Karpas-422 (cell line): Measurements from ENCODE around the gene MAP7D1. TPM values are rescaled to one million over a fixed set of nuclear protein-coding genes. Genes with fewer than 3 reads are reported as not detected.

Experiments used
- DNase-seq: peaks from one replicate; pipeline ENCODE4 v3.0.0-alpha.2; 2015
- H2AFZ ChIP-seq: fragments of 200-600 bp; sonication (generic); 2 replicates; pipeline ENCODE4 v1.6.1; 2014; ENCODE audit warnings: antibody characterized with exemption, low read length, mixed read lengths
- H3K27ac ChIP-seq: fragments of 200-600 bp; sonication (generic); 2 replicates; pipeline ENCODE4 v1.5.1; 2014; ENCODE audit warnings: mild to moderate bottlenecking, low read length, moderate library complexity
- H3K27me3 ChIP-seq: fragments of 200-600 bp; sonication (generic); 2 replicates; pipeline ENCODE4 v1.6.1; 2014; ENCODE audit warnings: low read length, mixed read lengths
- H3K36me3 ChIP-seq: fragments of 200-600 bp; sonication (generic); 2 replicates; pipeline ENCODE4 v1.6.1; 2014; ENCODE audit warnings: low read length, mixed read lengths; ENCODE audit not compliant: insufficient read depth
- H3K4me1 ChIP-seq: fragments of 200-600 bp; sonication (generic); 2 replicates; pipeline ENCODE4 v1.6.1; 2014; ENCODE audit warnings: mild to moderate bottlenecking, low read length, mixed read lengths
- H3K4me2 ChIP-seq: fragments of 200-600 bp; sonication (generic); 2 replicates; pipeline ENCODE4 v1.6.1; 2014; ENCODE audit warnings: low read length, low read depth, mild to moderate bottlenecking; ENCODE audit not compliant: poor library complexity, severe bottlenecking
- H3K4me3 ChIP-seq: fragments of 200-600 bp; sonication (generic); 2 replicates; pipeline ENCODE4 v1.5.1; 2014; ENCODE audit warnings: mild to moderate bottlenecking, antibody characterized with exemption, low read length, mixed read lengths
- H3K79me2 ChIP-seq: fragments of 200-600 bp; sonication (generic); 2 replicates; pipeline ENCODE4 v1.6.1; 2014; ENCODE audit warnings: mild to moderate bottlenecking, low read length, mixed read lengths
- H3K9ac ChIP-seq: fragments of 200-600 bp; sonication (generic); 2 replicates; pipeline ENCODE4 v1.6.0; 2014; ENCODE audit warnings: low read length
- H3K9me2 ChIP-seq: fragments of 200-600 bp; sonication (generic), shearing (Covaris generic); replicated peaks from 2 replicates; pipeline ENCODE4 v1.6.0; 2014; ENCODE audit warnings: mild to moderate bottlenecking, low read length, moderate library complexity; ENCODE audit not compliant: insufficient read depth
- H3K9me3 ChIP-seq: fragments of 300-700, 200-600 bp; sonication (generic); 2 replicates; pipeline ENCODE4 v1.6.1; 2014; ENCODE audit warnings: low read length, mixed read lengths
- H4K20me1 ChIP-seq: fragments of 200-600 bp; sonication (generic); 2 replicates; pipeline ENCODE4 v1.6.1; 2014; ENCODE audit warnings: mild to moderate bottlenecking, antibody characterized with exemption, low read length, low read depth; ENCODE audit not compliant: insufficient read depth
- total RNA-seq: library from RNA; depleted of rRNA; stranded (reverse); fragments of >200 nt; shearing (Covaris generic); gene quantifications from 2 replicates; pipeline ENCODE4 v1.2.3, GENCODE V29; 2014; ENCODE audit warnings: low replicate concordance

The MAP7D1 gene
- total RNA-seq, 1 experiment from 2014 or later: 24.1 TPM

- Histone ChIP-seq H4K20me1 (no peaks in the 10 kb centered on the region), H3K4me2 (no peak overlapping the region), H3K27me3 (no peaks in the 10 kb centered on the region), H3K4me1 (peaks cover 7% of the 10 kb centered on the region), H2AFZ (no peak overlapping the region), H3K9me3 (no peaks in the 10 kb centered on the region), H3K4me3 (no peak overlapping the region), H3K79me2 (no peaks in the 10 kb centered on the region), H3K9ac (no peak overlapping the region), H3K9me2 (no peaks in the 10 kb centered on the region), H3K27ac (no peak overlapping the region), H3K36me3 (no peaks in the 10 kb centered on the region)
- no peak for DNase-seq
Observed at GRCh38 chr1:36124404-36125128, 31.4 kb upstream of the MAP7D1 start.

DNA sequence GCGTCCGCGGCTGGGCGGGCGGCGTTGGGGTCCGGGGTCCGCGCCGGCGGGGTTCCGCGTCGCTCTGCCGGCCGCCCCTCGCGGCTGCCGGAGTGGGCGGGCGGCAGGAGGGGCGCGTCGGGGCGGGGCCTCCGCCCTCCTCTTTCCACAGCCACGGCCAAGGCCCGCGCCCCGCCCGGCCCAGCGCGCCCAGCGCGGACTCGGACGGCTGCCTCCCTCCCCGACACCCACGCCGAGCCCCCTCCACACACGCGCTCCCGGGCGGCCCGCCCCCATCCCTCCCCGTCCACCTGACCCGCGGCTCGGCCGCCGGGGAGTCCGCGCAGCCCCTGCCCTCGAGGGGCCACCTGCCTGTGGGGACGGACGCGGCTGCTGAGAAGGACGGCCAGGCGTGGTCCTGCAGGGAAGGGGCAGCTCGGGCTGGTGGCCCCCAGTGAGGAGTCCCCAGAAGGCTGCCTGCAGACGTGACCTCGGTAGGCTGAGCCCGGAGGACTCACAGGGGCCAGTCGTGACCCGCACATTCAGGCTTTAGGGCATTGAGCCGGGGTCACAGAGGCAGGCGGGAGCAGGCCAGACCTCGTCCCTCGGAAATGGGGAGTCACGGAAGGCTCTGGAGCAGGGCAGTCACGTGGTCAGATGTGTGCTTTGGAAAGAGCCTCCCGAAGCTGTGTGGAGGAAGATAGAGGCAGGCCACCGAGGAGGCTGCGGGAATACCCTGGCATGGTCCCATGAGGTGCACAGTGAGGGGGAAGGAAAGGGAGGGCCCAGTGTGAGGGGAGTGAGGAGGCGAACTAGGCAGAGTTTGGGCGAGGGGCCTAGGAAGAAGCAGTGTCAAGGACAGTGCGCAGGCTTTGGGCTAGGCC lies 30.6 kb upstream of the MAP7D1 start, which contains the start of gene COL8A2:
TSS of gene COL8A2 (minus strand) at position 94 of the 863 bp plus-strand sequence. CDS start 24,980 bp downstream, outside the sequence.
- Histone ChIP-seq H3K9ac (no peak within 1 kb of the TSS), H3K79me2 (no peaks in the 10 kb centered on the region), H3K4me2 (no peak within 1 kb of the TSS), H3K9me3 (no peaks in the 10 kb centered on the region), H3K27me3 (no peaks in the 10 kb centered on the region), H3K4me3 (no peak within 1 kb of the TSS), H3K9me2 (no peaks in the 10 kb centered on the region), H3K27ac (no peak within 1 kb of the TSS), H4K20me1 (no peaks in the 10 kb centered on the region), H2AFZ (no peak within 1 kb of the TSS), H3K4me1 (peaks cover 7% of the 10 kb centered on the region), H3K36me3 (no peaks in the 10 kb centered on the region)
- DNase-seq: no peak

DNA sequence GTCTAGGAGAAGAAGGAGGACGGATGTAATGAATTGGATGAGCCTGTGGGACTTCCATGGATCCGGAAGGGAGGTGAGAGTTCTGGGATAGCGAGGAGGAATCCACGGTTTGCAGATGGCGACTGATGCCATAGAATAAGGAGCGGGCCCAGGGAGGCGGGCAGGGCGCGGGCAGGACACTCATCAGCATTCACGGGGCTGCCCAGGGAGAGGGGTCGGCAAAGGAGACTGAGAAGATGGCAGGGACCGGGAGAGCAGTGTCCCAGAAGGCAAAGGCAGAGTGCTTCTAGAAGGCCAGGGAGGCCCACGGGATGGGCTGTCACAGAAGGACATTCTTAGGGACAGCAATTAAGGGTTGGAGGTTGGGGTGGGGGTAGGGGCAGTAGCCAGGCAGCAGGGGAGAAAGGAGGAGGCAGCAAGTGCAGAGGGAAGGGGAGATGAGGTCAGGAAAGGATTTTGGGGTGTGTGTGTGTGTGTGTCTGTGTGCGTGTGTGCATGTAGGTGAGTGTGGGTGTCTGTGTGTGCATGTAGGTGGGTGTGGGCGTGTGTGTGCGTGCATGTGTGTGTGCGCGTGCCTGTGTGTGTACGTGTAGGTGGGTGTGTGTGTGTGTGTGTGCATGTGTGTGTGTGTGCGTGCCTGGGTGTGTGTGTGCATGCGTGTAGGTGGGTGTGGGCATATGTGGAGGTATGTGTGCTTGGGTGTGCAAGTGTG lies 29.8 kb upstream of the MAP7D1 start:
- no peak for DNase-seq
- H3K9me3 ChIP-seq: no peaks in the 10 kb centered on the region
- no peak overlapping the region for H3K27ac ChIP-seq
- no peak overlapping the region for H3K4me3 ChIP-seq
- no peak overlapping the region for H2AFZ ChIP-seq
- peaks cover 7% of the 10 kb centered on the region for H3K4me1 ChIP-seq
- H4K20me1 ChIP-seq: no peaks in the 10 kb centered on the region
- no peak overlapping the region for H3K4me2 ChIP-seq
- no peaks in the 10 kb centered on the region for H3K27me3 ChIP-seq
- H3K9ac ChIP-seq: no peak overlapping the region
- H3K36me3 ChIP-seq: no peaks in the 10 kb centered on the region
- H3K79me2 ChIP-seq: no peaks in the 10 kb centered on the region
- H3K9me2 ChIP-seq: no peaks in the 10 kb centered on the region

GRCh38 chr1:36126797-36127500 lies 29.0 kb upstream of the MAP7D1 start:
- no peaks in the 10 kb centered on the region for H3K79me2 ChIP-seq
- H3K4me1 ChIP-seq: peaks cover 7% of the 10 kb centered on the region
- no peak overlapping the region for H3K4me3 ChIP-seq
- no peak overlapping the region for H3K9ac ChIP-seq
- no peaks in the 10 kb centered on the region for H3K36me3 ChIP-seq
- H3K9me3 ChIP-seq: no peaks in the 10 kb centered on the region
- H3K9me2 ChIP-seq: no peaks in the 10 kb centered on the region
- H3K27me3 ChIP-seq: no peaks in the 10 kb centered on the region
- no peaks in the 10 kb centered on the region for H4K20me1 ChIP-seq
- no peak for DNase-seq
- no peak overlapping the region for H3K4me2 ChIP-seq
- no peak overlapping the region for H2AFZ ChIP-seq
- H3K27ac ChIP-seq: no peak overlapping the region

DNA sequence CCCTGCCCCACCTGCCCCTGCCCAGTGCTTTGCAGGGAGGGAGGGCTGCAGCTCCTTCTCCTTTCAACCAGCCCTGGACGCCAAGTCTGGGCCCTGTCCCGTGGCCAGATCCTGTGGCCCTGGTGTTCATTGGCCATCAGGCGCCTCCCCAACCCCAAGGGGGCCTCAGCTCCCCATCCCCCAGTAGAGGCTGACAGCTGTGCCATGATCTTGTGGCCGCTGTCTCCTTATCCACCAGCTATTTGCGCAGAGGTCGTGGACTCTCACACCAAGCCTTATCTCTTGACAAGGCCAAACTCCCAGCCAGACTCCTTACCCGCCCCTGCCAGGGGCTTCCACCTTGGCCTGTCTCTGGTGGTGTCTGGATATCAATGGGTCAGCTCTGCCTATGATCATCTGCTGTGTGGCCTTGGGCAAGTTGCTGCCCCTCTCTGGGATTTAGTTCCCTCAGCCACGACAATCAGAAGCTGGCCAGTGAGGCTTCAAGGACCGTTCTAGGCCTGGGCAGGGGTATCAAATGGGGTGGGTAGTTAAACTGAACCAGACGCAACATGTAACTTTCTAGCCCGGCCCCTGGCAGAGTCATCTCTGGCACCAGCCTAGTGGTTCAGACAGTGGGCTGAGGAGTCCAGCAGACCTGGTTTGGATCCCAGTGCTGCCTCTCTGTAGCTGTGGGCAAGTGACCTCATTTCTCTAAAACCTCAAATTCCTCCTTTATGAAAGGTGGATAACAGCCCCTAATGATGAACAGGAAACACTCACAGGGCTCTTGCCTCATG lies 27.6 kb upstream of the MAP7D1 start:
- Histone ChIP-seq H3K79me2 (no peaks in the 10 kb centered on the region), H3K4me1 (peaks cover 2% of the 10 kb centered on the region), H3K27ac (no peak overlapping the region), H3K4me3 (no peak overlapping the region), H3K4me2 (no peak overlapping the region), H3K9ac (no peak overlapping the region), H4K20me1 (no peaks in the 10 kb centered on the region), H2AFZ (no peak overlapping the region), H3K27me3 (no peaks in the 10 kb centered on the region), H3K36me3 (no peaks in the 10 kb centered on the region), H3K9me3 (no peaks in the 10 kb centered on the region), H3K9me2 (no peaks in the 10 kb centered on the region)
- DNase-seq: no peak

GRCh38 chr1:36128905-36129206 lies 27.1 kb upstream of the MAP7D1 start:
- Histone ChIP-seq H3K79me2 (no peaks in the 10 kb centered on the region), H3K4me1 (no peaks in the 10 kb centered on the region), H3K27me3 (no peaks in the 10 kb centered on the region), H2AFZ (no peak overlapping the region), H3K36me3 (no peaks in the 10 kb centered on the region), H3K9me3 (no peaks in the 10 kb centered on the region), H3K4me3 (no peak overlapping the region), H4K20me1 (no peaks in the 10 kb centered on the region), H3K27ac (no peak overlapping the region), H3K9me2 (no peaks in the 10 kb centered on the region), H3K4me2 (no peak overlapping the region), H3K9ac (no peak overlapping the region)
- no peak for DNase-seq

GRCh38 chr1:36132029-36132428 lies 23.9 kb upstream of the MAP7D1 start:
- no peak for DNase-seq
- H3K36me3 ChIP-seq: no peaks in the 10 kb centered on the region
- H3K9me3 ChIP-seq: no peaks in the 10 kb centered on the region
- no peaks in the 10 kb centered on the region for H3K79me2 ChIP-seq
- H3K4me3 ChIP-seq: no peak overlapping the region
- no peak overlapping the region for H2AFZ ChIP-seq
- H3K4me2 ChIP-seq: no peak overlapping the region
- H3K27ac ChIP-seq: no peak overlapping the region
- H3K9me2 ChIP-seq: no peaks in the 10 kb centered on the region
- no peaks in the 10 kb centered on the region for H4K20me1 ChIP-seq
- H3K4me1 ChIP-seq: no peaks in the 10 kb centered on the region
- H3K9ac ChIP-seq: no peak overlapping the region
- H3K27me3 ChIP-seq: no peaks in the 10 kb centered on the region
